Measurements from ENCODE around the gene USP16.

USP16 gene

DNA sequence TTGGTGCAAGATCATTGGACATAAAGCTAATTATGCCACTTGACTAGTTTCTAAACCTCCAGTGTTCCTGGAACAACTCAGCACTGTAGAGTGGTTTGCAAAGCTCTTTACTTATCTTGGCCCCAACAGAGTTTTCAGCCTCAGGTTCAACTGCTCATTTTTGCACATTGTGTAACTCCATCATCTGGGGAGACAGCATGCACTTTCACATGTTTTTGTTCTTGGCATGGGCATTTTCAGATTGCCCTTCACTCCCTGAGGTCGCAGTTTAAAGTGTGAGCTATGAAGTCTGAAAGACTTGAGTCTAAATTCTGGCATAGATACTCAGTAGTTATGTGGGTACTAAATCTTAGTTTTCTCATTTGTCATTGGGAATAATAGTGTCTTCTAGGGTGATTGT is 5.1 kb downstream of the USP16 start:
- Histone ChIP-seq H3K27ac (ENCODE audit: insufficient read depth, low read depth, low read length, poor library complexity, severe bottlenecking) (no peak overlapping the region), H3K4me3 (ENCODE audit: insufficient read depth, low read depth, low read length) (no peak overlapping the region), H3K9me3 (ENCODE audit: control insufficient read depth, low read length) (no peaks in the 10 kb centered on the region), H3K27me3 (ENCODE audit: control insufficient read depth, insufficient read depth, low read length, poor library complexity, severe bottlenecking) (no peaks in the 10 kb centered on the region), H3K36me3 (ENCODE audit: control insufficient read depth, insufficient read depth, low read length) (peaks cover 17% of the 10 kb centered on the region), H3K4me1 (ENCODE audit: control insufficient read depth, insufficient read depth, low read length) (peaks cover 5% of the 10 kb centered on the region)
- 90 to 100% methylated on average over 1 of the region's 1 CpG for WGBS, 2 experiments

DNA sequence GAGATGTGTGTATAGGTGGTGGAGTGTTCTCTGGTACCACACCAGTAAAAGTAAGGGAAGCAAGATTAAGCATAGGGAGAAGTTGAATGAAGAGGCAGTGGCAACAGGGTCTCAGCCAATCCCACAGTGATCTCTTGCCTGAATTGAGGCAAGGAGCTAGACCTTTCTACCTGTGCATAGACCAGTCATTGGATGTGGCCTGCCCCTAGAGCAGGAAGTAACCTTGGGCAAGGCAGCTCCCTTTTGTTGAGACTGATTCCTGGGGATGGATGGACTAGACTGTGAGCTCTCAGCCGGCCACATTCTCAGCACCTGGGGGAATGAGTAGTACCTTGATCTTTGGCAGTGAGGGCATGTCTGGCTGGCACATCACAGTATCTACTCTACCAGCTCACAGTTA is 6.4 kb downstream of the USP16 start:
- peaks cover under 1% of the 10 kb centered on the region for H3K4me1 ChIP-seq (ENCODE audit: control insufficient read depth, insufficient read depth, low read length)
- no peak overlapping the region for H3K4me3 ChIP-seq (ENCODE audit: insufficient read depth, low read depth, low read length)
- H3K36me3 ChIP-seq (ENCODE audit: control insufficient read depth, insufficient read depth, low read length) = peaks cover 20% of the 10 kb centered on the region
- WGBS, 2 experiments = 90 to 97% methylated on average over 1 of the region's 1 CpG
- no peaks in the 10 kb centered on the region for H3K27me3 ChIP-seq (ENCODE audit: control insufficient read depth, insufficient read depth, low read length, poor library complexity, severe bottlenecking)
- H3K9me3 ChIP-seq (ENCODE audit: control insufficient read depth, low read length) = no peaks in the 10 kb centered on the region
- no peak overlapping the region for H3K27ac ChIP-seq (ENCODE audit: insufficient read depth, low read depth, low read length, poor library complexity, severe bottlenecking)

DNA sequence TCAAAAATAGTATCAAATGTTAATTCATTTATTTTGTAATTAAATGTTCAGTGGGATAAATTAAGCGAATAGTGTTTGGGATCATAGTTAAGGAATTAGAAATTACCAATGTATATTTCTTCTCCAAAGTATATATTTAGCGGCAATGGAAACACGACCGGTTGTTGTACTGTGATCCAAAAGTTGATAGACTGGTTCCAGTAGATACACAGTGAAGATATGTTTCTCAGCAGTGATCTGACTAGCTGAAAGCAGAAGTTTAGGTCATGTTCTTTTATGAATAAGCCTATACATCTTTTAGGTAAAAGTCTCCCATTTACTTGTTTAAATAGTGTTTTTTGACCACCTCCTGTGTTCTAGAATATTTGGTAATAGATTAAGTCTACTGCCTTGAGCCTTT is 8.8 kb downstream of the USP16 start:
- no peaks in the 10 kb centered on the region for H3K4me1 ChIP-seq (ENCODE audit: control insufficient read depth, insufficient read depth, low read length)
- H3K27ac ChIP-seq (ENCODE audit: insufficient read depth, low read depth, low read length, poor library complexity, severe bottlenecking) = no peak overlapping the region
- peaks cover 25% of the 10 kb centered on the region for H3K36me3 ChIP-seq (ENCODE audit: control insufficient read depth, insufficient read depth, low read length)
- no peaks in the 10 kb centered on the region for H3K27me3 ChIP-seq (ENCODE audit: control insufficient read depth, insufficient read depth, low read length, poor library complexity, severe bottlenecking)
- no peak overlapping the region for H3K4me3 ChIP-seq (ENCODE audit: insufficient read depth, low read depth, low read length)
- H3K9me3 ChIP-seq (ENCODE audit: control insufficient read depth, low read length) = no peaks in the 10 kb centered on the region
- 71 to 74% methylated on average over 4 of the region's 4 CpGs for WGBS, 2 experiments

DNA sequence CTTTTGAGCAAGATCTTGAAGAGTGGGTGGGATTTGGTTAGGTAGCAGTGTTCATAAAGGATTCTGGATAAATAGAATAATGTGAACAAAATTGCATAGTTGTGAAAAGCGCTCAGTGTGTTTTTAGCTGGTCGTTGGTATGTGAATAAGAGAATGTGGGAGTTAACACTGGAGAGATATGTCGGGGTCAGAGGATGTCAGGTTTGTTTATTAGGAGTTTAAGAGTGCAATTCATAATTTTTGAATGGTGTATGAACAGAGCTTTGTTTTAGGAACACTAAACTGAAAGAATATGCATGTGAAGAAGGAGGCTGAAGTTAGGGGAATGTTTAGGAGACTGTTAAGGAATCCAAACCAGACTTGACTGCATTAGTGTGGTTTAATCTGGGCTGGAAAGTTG is 9.4 kb downstream of the USP16 start:
- Histone ChIP-seq H3K36me3 (ENCODE audit: control insufficient read depth, insufficient read depth, low read length) (peaks cover 25% of the 10 kb centered on the region), H3K4me1 (ENCODE audit: control insufficient read depth, insufficient read depth, low read length) (no peaks in the 10 kb centered on the region), H3K9me3 (ENCODE audit: control insufficient read depth, low read length) (no peaks in the 10 kb centered on the region), H3K4me3 (ENCODE audit: insufficient read depth, low read depth, low read length) (no peak overlapping the region), H3K27ac (ENCODE audit: insufficient read depth, low read depth, low read length, poor library complexity, severe bottlenecking) (no peak overlapping the region), H3K27me3 (ENCODE audit: control insufficient read depth, insufficient read depth, low read length, poor library complexity, severe bottlenecking) (no peaks in the 10 kb centered on the region)
- WGBS, 2 experiments = 93 to 95% methylated on average over 3 of the region's 3 CpGs

DNA sequence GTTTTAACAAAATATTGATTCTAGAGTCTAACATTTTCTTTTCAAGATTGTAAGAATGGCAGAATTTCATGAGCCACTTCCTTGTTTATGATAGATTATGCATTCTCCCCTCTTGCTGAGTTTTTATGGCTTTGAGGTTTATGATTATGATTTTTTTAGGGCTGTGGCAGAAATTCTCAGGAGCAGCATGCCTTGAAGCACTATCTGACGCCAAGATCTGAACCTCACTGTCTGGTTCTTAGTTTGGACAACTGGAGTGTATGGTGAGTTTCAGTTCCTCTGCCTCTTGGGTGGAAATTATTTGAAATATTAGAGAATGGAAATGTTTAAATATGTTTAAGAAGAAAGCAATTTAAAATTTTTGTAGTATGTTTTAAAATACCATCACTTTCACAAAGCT is 10.2 kb downstream of the USP16 start:
- no peaks in the 10 kb centered on the region for H3K4me1 ChIP-seq (ENCODE audit: control insufficient read depth, insufficient read depth, low read length)
- peaks cover 27% of the 10 kb centered on the region for H3K36me3 ChIP-seq (ENCODE audit: control insufficient read depth, insufficient read depth, low read length)
- WGBS, 2 experiments = 97 to 100% methylated on average over 1 of the region's 1 CpG
- no peak overlapping the region for H3K27ac ChIP-seq (ENCODE audit: insufficient read depth, low read depth, low read length, poor library complexity, severe bottlenecking)
- H3K27me3 ChIP-seq (ENCODE audit: control insufficient read depth, insufficient read depth, low read length, poor library complexity, severe bottlenecking) = no peaks in the 10 kb centered on the region
- no peak overlapping the region for H3K4me3 ChIP-seq (ENCODE audit: insufficient read depth, low read depth, low read length)
- no peaks in the 10 kb centered on the region for H3K9me3 ChIP-seq (ENCODE audit: control insufficient read depth, low read length)

DNA sequence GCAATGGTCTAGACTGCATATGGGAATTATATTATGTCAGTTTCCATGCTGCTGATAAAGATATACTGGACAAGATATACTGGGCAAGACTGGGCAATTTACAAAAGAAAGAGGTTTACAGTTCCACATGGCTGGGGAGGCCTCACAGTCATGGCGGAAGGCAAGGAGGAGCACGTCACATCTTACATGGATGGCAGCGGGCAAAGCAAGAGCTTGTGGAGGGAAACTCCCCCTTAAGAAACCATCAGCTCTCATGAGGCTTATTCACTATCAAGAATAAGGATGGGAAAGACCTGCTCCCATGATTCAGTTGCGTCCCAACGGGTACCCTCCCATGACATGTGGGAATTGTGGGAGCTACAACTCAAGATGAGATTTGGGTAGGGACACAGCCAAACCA is 27.8 kb downstream of the USP16 start:
- Histone ChIP-seq H3K27me3 (ENCODE audit: control insufficient read depth, insufficient read depth, low read length, poor library complexity, severe bottlenecking) (no peaks in the 10 kb centered on the region), H3K27ac (ENCODE audit: insufficient read depth, low read depth, low read length, poor library complexity, severe bottlenecking) (no peak overlapping the region), H3K9me3 (ENCODE audit: control insufficient read depth, low read length) (no peaks in the 10 kb centered on the region), H3K36me3 (ENCODE audit: control insufficient read depth, insufficient read depth, low read length) (peaks cover 52% of the 10 kb centered on the region), H3K4me3 (ENCODE audit: insufficient read depth, low read depth, low read length) (no peak overlapping the region), H3K4me1 (ENCODE audit: control insufficient read depth, insufficient read depth, low read length) (no peaks in the 10 kb centered on the region)
- WGBS, 2 experiments = 97 to 98% methylated on average over 5 of the region's 5 CpGs

DNA sequence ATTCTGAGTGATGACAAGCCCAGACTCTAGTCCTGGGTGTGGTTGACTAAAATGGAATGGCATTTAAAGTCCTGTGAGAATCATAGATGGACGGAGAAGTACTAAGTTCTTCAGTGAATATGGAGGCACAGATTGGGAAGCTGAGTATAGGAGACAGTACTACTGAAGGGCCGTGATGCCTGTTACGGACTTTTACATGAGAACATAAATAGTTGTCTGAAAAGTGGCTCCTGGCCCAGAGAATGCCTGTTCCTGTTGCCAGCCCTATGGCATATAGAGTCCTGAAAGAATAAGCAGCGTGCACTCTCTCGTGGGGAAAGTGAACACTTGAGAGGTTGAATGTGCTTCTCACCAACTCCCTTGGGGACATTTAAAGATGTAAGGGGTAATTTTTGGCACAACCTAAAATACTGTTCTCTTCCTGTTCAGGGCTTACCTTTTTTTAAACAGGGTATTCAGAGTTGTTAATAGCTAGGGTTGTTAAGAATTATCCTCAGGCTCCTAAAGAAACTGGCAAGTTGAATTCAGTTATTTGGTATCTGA is 28.6 kb downstream of the USP16 start:
- Histone ChIP-seq H3K9me3 (ENCODE audit: control insufficient read depth, low read length) (no peaks in the 10 kb centered on the region), H3K27ac (ENCODE audit: insufficient read depth, low read depth, low read length, poor library complexity, severe bottlenecking) (no peak overlapping the region)
- WGBS, 2 experiments = 94 to 99% methylated on average over 5 of the region's 5 CpGs

DNA sequence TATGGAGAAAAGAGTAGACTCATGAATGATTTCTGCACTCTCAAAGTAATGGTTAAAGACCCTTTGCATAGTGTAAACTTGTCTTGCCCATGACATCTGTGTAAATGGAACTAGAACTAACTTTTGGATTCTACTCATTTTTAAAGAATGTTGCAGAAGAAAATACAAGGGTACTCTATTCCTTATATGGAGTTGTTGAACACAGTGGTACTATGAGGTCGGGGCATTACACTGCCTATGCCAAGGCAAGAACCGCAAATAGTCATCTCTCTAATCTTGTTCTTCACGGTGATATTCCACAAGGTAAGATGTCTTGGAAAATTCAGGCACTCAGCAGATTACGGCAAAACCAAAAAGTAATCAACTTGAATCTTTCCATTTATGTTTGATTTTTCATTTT is 29.2 kb downstream of the USP16 start:
- Histone ChIP-seq H3K27me3 (ENCODE audit: control insufficient read depth, insufficient read depth, low read length, poor library complexity, severe bottlenecking) (no peaks in the 10 kb centered on the region), H3K27ac (ENCODE audit: insufficient read depth, low read depth, low read length, poor library complexity, severe bottlenecking) (no peak overlapping the region), H3K36me3 (ENCODE audit: control insufficient read depth, insufficient read depth, low read length) (peaks cover 55% of the 10 kb centered on the region), H3K4me1 (ENCODE audit: control insufficient read depth, insufficient read depth, low read length) (no peaks in the 10 kb centered on the region), H3K4me3 (ENCODE audit: insufficient read depth, low read depth, low read length) (no peak overlapping the region), H3K9me3 (ENCODE audit: control insufficient read depth, low read length) (no peaks in the 10 kb centered on the region)
- 95 to 98% methylated on average over 4 of the region's 4 CpGs for WGBS, 2 experiments

More for the DNA sequence above, 28.6 kb downstream of the USP16 start:
- H3K4me3 ChIP-seq (ENCODE audit: insufficient read depth, low read depth, low read length) = no peak overlapping the region
- H3K27me3 ChIP-seq (ENCODE audit: control insufficient read depth, insufficient read depth, low read length, poor library complexity, severe bottlenecking) = no peaks in the 10 kb centered on the region
- H3K4me1 ChIP-seq (ENCODE audit: control insufficient read depth, insufficient read depth, low read length) = no peaks in the 10 kb centered on the region
- peaks cover 52% of the 10 kb centered on the region for H3K36me3 ChIP-seq (ENCODE audit: control insufficient read depth, insufficient read depth, low read length)

DNA sequence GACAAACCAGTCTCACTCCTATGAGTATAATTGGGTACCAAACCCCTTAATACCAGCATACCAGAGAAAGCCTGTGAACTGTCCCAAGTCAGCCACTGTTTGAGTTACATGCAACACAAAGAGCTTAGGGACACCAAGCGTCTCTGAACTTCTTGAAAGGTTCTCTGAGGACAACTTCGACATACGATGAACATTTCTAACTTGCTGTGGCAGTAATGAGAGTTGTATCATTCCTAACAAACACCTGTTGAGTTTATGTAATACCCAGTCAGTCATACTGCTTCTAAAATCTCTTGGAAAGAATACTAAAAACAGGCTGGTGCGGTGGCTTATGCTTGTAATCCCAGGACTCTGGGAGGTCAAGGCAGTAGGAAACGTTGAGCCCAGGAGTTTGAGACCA is 30.6 kb downstream of the USP16 start:
- peaks cover 62% of the 10 kb centered on the region for H3K36me3 ChIP-seq (ENCODE audit: control insufficient read depth, insufficient read depth, low read length)
- no peak overlapping the region for H3K4me3 ChIP-seq (ENCODE audit: insufficient read depth, low read depth, low read length)
- no peaks in the 10 kb centered on the region for H3K4me1 ChIP-seq (ENCODE audit: control insufficient read depth, insufficient read depth, low read length)
- 96 to 100% methylated on average over 5 of the region's 5 CpGs for WGBS, 2 experiments
- no peak overlapping the region for H3K27ac ChIP-seq (ENCODE audit: insufficient read depth, low read depth, low read length, poor library complexity, severe bottlenecking)
- H3K9me3 ChIP-seq (ENCODE audit: control insufficient read depth, low read length) = no peaks in the 10 kb centered on the region
- no peaks in the 10 kb centered on the region for H3K27me3 ChIP-seq (ENCODE audit: control insufficient read depth, insufficient read depth, low read length, poor library complexity, severe bottlenecking)

DNA sequence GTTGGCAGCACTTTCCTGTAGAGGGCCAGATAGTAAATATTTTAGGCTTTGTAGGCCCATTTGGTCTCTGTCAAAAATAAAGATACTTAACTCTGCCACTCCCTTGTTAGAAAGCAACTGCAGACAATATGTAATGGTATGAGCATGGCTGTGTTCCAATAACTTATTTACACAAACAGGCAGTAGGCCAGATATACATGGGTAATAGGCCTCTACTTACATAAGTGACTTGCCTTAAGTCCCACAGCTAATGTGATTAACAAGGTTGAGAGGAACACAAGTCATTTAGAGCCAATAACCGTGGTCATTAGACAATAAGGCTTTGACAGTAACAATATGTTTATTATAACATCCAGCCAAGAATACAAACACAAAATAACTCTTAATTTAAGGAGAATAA is 31.5 kb downstream of the USP16 start:
- H3K36me3 ChIP-seq (ENCODE audit: control insufficient read depth, insufficient read depth, low read length) = peaks cover 60% of the 10 kb centered on the region

DNA sequence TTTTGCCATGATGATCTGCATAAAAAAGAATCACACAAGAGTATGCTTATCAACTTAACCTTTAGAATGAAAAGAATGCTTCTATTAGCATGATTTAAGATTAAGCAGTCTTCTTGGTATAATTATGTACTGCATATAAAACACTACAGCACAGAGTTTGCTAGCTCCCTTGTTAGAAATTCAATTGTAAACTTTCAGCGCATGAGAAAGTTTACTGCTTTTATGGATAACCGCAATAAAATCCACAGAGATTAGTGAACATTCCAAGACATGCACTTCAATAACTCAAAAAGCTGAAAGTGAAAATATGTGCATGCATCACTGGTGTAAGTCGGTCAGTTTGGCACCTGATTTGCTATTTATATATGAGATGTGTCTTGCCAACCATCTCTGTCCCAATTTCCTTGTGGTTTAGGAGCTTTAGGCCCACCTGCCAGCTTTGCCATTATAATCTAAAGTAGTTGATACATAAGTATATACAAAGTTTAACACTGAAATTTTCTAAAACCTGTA is 32.1 kb downstream of the USP16 start:
- H3K4me3 ChIP-seq (ENCODE audit: insufficient read depth, low read depth, low read length) = no peak overlapping the region
- H3K27ac ChIP-seq (ENCODE audit: insufficient read depth, low read depth, low read length, poor library complexity, severe bottlenecking) = no peak overlapping the region
- 97 to 100% methylated on average over 3 of the region's 3 CpGs for WGBS, 2 experiments
- H3K36me3 ChIP-seq (ENCODE audit: control insufficient read depth, insufficient read depth, low read length) = peaks cover 63% of the 10 kb centered on the region
- no peaks in the 10 kb centered on the region for H3K27me3 ChIP-seq (ENCODE audit: control insufficient read depth, insufficient read depth, low read length, poor library complexity, severe bottlenecking)
- no peaks in the 10 kb centered on the region for H3K9me3 ChIP-seq (ENCODE audit: control insufficient read depth, low read length)
- H3K4me1 ChIP-seq (ENCODE audit: control insufficient read depth, insufficient read depth, low read length) = no peaks in the 10 kb centered on the region

More for the DNA sequence above, 31.5 kb downstream of the USP16 start:
- H3K27me3 ChIP-seq (ENCODE audit: control insufficient read depth, insufficient read depth, low read length, poor library complexity, severe bottlenecking) = no peaks in the 10 kb centered on the region
- H3K9me3 ChIP-seq (ENCODE audit: control insufficient read depth, low read length) = no peaks in the 10 kb centered on the region
- H3K4me1 ChIP-seq (ENCODE audit: control insufficient read depth, insufficient read depth, low read length) = no peaks in the 10 kb centered on the region
- H3K4me3 ChIP-seq (ENCODE audit: insufficient read depth, low read depth, low read length) = no peak overlapping the region
- no peak overlapping the region for H3K27ac ChIP-seq (ENCODE audit: insufficient read depth, low read depth, low read length, poor library complexity, severe bottlenecking)
- WGBS, 2 experiments = 100% methylated on average over 1 of the region's 1 CpG
